Astrocyte (in vitro differentiated cells and primary cell): ENCODE data around the gene LCN1.

Experiments
- EZH2 ChIP-seq: IDR thresholded peaks from 2 replicates; pipeline ENCODE4 v1.6.1; 2012; ENCODE audit warnings: mild to moderate bottlenecking, low read length, inconsistent platforms; ENCODE audit not compliant: insufficient read depth
- TF ChIP-seq, protein P1 (sequence below): IDR thresholded peaks from 2 replicates; pipeline ENCODE4 v1.5.1; 2011; ENCODE audit warnings: low read depth, mild to moderate bottlenecking, inconsistent platforms, low read length, moderate library complexity; ENCODE audit not compliant: insufficient read depth

DNA sequence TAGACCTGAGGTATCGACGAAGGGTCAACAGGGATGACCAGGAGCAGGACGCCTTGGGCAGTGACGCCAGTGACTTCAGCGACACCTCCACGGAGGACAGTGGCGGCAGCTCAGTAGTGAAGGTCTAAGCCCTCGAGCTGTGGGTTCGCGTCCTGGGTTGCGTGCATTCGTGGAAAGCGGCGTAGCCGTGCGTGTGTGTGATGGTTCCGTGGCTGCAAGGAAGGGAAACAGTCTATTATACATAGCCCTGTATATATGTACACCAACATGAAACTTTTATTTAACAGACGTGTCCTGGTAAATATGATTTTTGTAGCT, 33.3 kb upstream of the LCN1 start:
- TF ChIP-seq, protein P1, sequence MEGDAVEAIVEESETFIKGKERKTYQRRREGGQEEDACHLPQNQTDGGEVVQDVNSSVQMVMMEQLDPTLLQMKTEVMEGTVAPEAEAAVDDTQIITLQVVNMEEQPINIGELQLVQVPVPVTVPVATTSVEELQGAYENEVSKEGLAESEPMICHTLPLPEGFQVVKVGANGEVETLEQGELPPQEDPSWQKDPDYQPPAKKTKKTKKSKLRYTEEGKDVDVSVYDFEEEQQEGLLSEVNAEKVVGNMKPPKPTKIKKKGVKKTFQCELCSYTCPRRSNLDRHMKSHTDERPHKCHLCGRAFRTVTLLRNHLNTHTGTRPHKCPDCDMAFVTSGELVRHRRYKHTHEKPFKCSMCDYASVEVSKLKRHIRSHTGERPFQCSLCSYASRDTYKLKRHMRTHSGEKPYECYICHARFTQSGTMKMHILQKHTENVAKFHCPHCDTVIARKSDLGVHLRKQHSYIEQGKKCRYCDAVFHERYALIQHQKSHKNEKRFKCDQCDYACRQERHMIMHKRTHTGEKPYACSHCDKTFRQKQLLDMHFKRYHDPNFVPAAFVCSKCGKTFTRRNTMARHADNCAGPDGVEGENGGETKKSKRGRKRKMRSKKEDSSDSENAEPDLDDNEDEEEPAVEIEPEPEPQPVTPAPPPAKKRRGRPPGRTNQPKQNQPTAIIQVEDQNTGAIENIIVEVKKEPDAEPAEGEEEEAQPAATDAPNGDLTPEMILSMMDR: no peak
- no peak for TF ChIP-seq EZH2
